PC-9 (cell line): ENCODE data around the gene CAMTA1. TPM values are rescaled to one million over a fixed set of nuclear protein-coding genes. Genes with fewer than 3 reads are reported as not detected.

Experiments
- BruUV-seq: library from RNA; stranded (reverse); fragments of 400-500 nt; replicated peaks from 2 replicates; lab custom pipeline; 2021; lab: Mats Ljungman, UMichigan
- CTCF ChIA-PET: fragments of 300-600 bp; sonication (Branson Sonifier 250); formaldehyde crosslinking; loops from one replicate; lab custom pipeline; 2022; ENCODE audit warnings: antibody characterized with exemption; lab: Charles Lee
- POLR2A ChIA-PET: fragments of 300-600 bp; sonication (Branson Sonifier 250); formaldehyde crosslinking; loops from one replicate; lab custom pipeline; 2022; ENCODE audit warnings: antibody characterized with exemption; ENCODE audit not compliant: unreplicated experiment; lab: Charles Lee
- DNase-seq, 2 experiments: peaks; one replicate each; pipeline versions ENCODE4 v3.0.0 to v3.0.0-alpha.2; 2015 to 2022; ENCODE audit warnings: mixed read lengths in 1 of 2
- H2AFZ ChIP-seq: fragments of 200-600 bp; sonication (generic); 2 replicates; pipeline ENCODE4 v1.8.1; 2017; ENCODE audit warnings: antibody characterized with exemption
- H3F3A ChIP-seq: fragments of 200-600 bp; sonication (generic); 2 replicates; pipeline ENCODE4 v1.8.1; 2017; ENCODE audit warnings: antibody characterized with exemption, mild to moderate bottlenecking, low read depth; ENCODE audit not compliant: insufficient read depth
- H3K27ac ChIP-seq: fragments of 200-600 bp; sonication (generic); 2 replicates; pipeline ENCODE4 v1.6.1; 2016; ENCODE audit warnings: mixed run types
- H3K27me3 ChIP-seq: fragments of 200-600 bp; sonication (generic); 2 replicates; pipeline ENCODE4 v1.6.1; 2016; ENCODE audit warnings: low read depth, mixed run types; ENCODE audit not compliant: insufficient read depth
- H3K36me3 ChIP-seq: fragments of 200-600 bp; sonication (generic); 2 replicates; pipeline ENCODE4 v1.6.1; 2016; ENCODE audit warnings: low read depth, mixed run types
- H3K4me1 ChIP-seq: fragments of 200-600 bp; sonication (generic); replicated peaks from 2 replicates; pipeline ENCODE4 v1.6.1; 2016; ENCODE audit warnings: mixed run types; ENCODE audit not compliant: insufficient read depth
- H3K4me2 ChIP-seq: fragments of 200-600 bp; sonication (generic); 2 replicates; pipeline ENCODE4 v1.6.1; 2017; ENCODE audit warnings: mixed run types
- H3K4me3 ChIP-seq: fragments of 200-600 bp; sonication (generic); 2 replicates; pipeline ENCODE4 v1.6.1; 2016; ENCODE audit warnings: mixed run types
- H3K79me2 ChIP-seq: fragments of 200-600 bp; sonication (generic); 2 replicates; pipeline ENCODE4 v1.6.1; 2017; ENCODE audit warnings: low read depth, mixed run types
- H3K9me2 ChIP-seq: fragments of 200-600 bp; sonication (generic); 2 replicates; pipeline ENCODE4 v1.8.1; 2017; ENCODE audit warnings: mild to moderate bottlenecking; ENCODE audit not compliant: insufficient read depth
- H3K9me3 ChIP-seq: fragments of 200-600 bp; sonication (generic); 2 replicates; pipeline ENCODE4 v1.8.1; 2016; ENCODE audit warnings: low read depth; ENCODE audit not compliant: insufficient read depth
- H4K20me1 ChIP-seq: fragments of 200-600 bp; sonication (generic); 2 replicates; pipeline ENCODE4 v1.8.1; 2017; ENCODE audit not compliant: insufficient read depth
- CTCF ChIP-seq: fragments of 200-600 bp; sonication (generic); conservative IDR thresholded peaks from 2 replicates; pipeline ENCODE4 v1.6.1; 2017; ENCODE audit warnings: mixed run types, antibody characterized with exemption, mild to moderate bottlenecking, moderate library complexity
- EZH2 ChIP-seq: fragments of 200-600 bp; sonication (generic); IDR thresholded peaks from 2 replicates; pipeline ENCODE4 v1.8.0; 2017; ENCODE audit warnings: antibody characterized with exemption, low read depth
- intact Hi-C: fragments of 100-400 bp; cut with micrococcal nuclease; formaldehyde crosslinking; loops from one replicate; pipeline ENCODE4 v1.10.0; 2022; ENCODE audit not compliant: unreplicated experiment
- total RNA-seq: library from RNA; stranded (reverse); gene quantifications from 2 replicates; pipeline ENCODE4 v1.2.3, GENCODE V29; 2021

CAMTA1 gene
- total RNA-seq, 1 experiment from 2014 or later: 72.3 TPM

DNA sequence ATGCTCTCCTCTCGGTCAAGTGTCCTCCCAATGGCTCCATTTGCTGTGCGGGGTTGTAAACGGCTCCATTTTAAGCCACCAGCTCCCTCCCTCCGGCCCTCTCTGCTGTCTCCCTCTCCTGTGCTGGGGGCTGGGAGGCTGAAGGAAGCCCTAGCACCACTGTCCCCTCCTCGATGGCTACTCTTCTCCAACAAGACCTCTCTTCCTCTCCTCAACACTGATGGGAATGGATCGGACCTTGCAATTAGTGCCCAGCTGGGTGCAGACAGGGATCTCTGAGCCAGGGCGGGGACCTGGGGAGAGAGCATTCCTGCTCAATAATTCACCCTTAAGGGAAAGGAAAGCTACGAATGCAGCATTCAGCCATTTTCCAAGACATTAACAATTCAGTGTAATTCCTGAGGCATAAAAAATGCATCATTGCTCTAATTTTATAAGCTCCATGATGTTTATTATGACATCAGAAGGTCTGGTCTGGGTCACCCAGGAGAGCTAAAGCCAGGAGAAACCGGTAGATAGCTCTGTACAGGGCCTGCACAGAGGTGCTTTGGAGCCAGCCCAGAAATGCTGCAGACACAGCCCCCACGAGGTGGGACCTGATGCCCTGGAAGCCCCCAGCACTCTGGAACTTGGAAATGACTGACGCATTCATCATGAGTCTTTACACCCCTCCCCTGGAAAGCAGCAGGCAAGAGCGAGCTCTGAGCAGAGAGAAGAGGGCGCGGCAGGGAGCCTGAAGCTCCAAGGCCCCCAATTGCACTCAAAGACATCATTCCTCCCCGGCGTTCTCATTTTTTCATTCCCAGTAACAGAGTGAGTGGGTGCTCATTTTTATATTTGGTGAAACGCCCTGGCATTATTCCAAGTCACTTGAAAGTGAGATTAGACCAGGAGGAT is 909.6 kb downstream of the CAMTA1 start:
- H2AFZ ChIP-seq: no peak overlapping the region
- H3K9me3 ChIP-seq: no peaks in the 10 kb centered on the region
- H3K9me2 ChIP-seq: no peaks in the 10 kb centered on the region
- H3K79me2 ChIP-seq: no peaks in the 10 kb centered on the region
- no peak overlapping the region for H3K4me3 ChIP-seq
- TF ChIP-seq CTCF: no peak
- TF ChIP-seq EZH2: no peak
- no peaks in the 10 kb centered on the region for H3K36me3 ChIP-seq
- BruUV-seq: no TSS peak
- H3K4me1 ChIP-seq: no peaks in the 10 kb centered on the region
- no peak overlapping the region for H3K4me2 ChIP-seq
- DNase-seq: no peak
- ChIA-PET CTCF (interaction anchor here (0.5 kb wide), 1 partner anchor 41 kb away, joined by 3 read pairs; no protein-coding TSS in a partner anchor), POLR2A (no interaction called here)
- H3K27ac ChIP-seq: no peak overlapping the region
- H4K20me1 ChIP-seq: no peaks in the 10 kb centered on the region
- peaks cover 20% of the 10 kb centered on the region for H3K27me3 ChIP-seq
- no peaks in the 10 kb centered on the region for H3F3A ChIP-seq
- intact Hi-C loops: no loop called here

DNA sequence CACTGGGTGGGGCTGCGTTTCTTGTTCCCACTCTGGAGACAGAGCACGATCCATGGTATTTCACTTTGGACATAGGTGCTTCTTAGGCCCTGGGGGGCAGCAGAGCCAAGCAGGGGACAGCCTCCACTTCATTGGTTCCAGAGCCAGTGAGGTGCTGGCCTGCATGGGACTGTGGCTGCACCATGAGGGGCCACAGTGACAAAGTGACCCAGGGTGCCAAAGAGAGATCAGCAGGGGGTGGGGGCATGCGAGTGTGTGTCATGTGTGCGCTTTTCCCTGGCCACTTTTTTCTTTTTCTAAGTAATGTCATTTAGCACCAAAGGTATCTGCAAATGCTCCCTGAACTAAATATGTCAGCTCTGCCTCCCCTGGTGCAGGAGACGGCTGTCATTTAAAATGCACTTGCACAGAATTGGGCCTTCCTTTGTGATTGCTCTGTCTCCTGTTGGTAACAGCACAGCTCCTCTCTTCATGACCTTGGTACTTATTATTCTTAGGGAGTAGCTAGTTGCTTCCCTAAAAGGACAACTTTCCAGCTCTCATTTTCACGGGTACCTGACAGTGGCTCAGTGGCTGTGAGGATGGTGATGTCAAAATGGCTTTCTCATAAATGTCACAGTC is 910.4 kb downstream of the CAMTA1 start:
- H2AFZ ChIP-seq: no peak overlapping the region
- H3K79me2 ChIP-seq: no peaks in the 10 kb centered on the region
- H3K27me3 ChIP-seq: peaks cover 28% of the 10 kb centered on the region
- TF ChIP-seq CTCF (no peak), EZH2 (no peak)
- no peak for DNase-seq
- no peaks in the 10 kb centered on the region for H3K9me2 ChIP-seq
- no peaks in the 10 kb centered on the region for H3K9me3 ChIP-seq
- CTCF ChIA-PET: interaction anchor here (0.5 kb wide), 1 partner anchor 40 kb away, joined by 3 read pairs; no protein-coding TSS in a partner anchor
- no peak overlapping the region for H3K4me3 ChIP-seq
- H3K4me1 ChIP-seq: no peaks in the 10 kb centered on the region
- POLR2A ChIA-PET: no interaction called here
- H3F3A ChIP-seq: no peaks in the 10 kb centered on the region
- H3K27ac ChIP-seq: no peak overlapping the region
- no peaks in the 10 kb centered on the region for H3K36me3 ChIP-seq
- H4K20me1 ChIP-seq: no peaks in the 10 kb centered on the region
- intact Hi-C loops: no loop called here
- H3K4me2 ChIP-seq: no peak overlapping the region
- no TSS peak for BruUV-seq

- no TSS peak for BruUV-seq
Observed at GRCh38 chr1:7698641-7699040, 913.4 kb downstream of the CAMTA1 start.

More at GRCh38 chr1:7698641-7699040, 913.4 kb downstream of the CAMTA1 start:
- no peaks in the 10 kb centered on the region for H3K9me3 ChIP-seq
- peaks cover 17% of the 10 kb centered on the region; the same call in 1 of the 2 replicates for H3K27me3 ChIP-seq
- no peaks in the 10 kb centered on the region for H4K20me1 ChIP-seq
- H3K36me3 ChIP-seq: no peaks in the 10 kb centered on the region
- no peak for DNase-seq
- no peak overlapping the region for H2AFZ ChIP-seq
- POLR2A ChIA-PET: no interaction called here
- intact Hi-C loops: no loop called here
- no peaks in the 10 kb centered on the region for H3F3A ChIP-seq
- TF ChIP-seq EZH2 (no peak), CTCF (no peak)
- H3K4me2 ChIP-seq: no peak overlapping the region
- H3K27ac ChIP-seq: no peak overlapping the region
- no peaks in the 10 kb centered on the region for H3K9me2 ChIP-seq
- no peak overlapping the region for H3K4me3 ChIP-seq
- H3K4me1 ChIP-seq: no peaks in the 10 kb centered on the region
- H3K79me2 ChIP-seq: no peaks in the 10 kb centered on the region
- CTCF ChIA-PET: no interaction called here
